NB4 (cell line): ENCODE data around the gene ACOXL.

Experiments
- DNase-seq: peaks from one replicate; pipeline ENCODE4 v3.0.0; 2010; ENCODE audit warnings: low read depth
- H3K4me3 ChIP-seq: one replicate; pipeline ENCODE4 v1.5.1; 2011; ENCODE audit warnings: mild to moderate bottlenecking, low read depth, low read length, moderate library complexity
- CTCF ChIP-seq: IDR thresholded peaks from one replicate; pipeline ENCODE4 v1.5.1; 2012; ENCODE audit warnings: low read depth, low read length
- MYC ChIP-seq: IDR thresholded peaks from 2 replicates; pipeline ENCODE4 v1.6.1; 2011; ENCODE audit warnings: low read depth, low read length
- POLR2A ChIP-seq: IDR thresholded peaks from 2 replicates; pipeline ENCODE4 v1.6.1; 2011; ENCODE audit warnings: mild to moderate bottlenecking; ENCODE audit not compliant: insufficient read length; ENCODE audit errors: extremely low read depth
- TF ChIP-seq, protein P1 (sequence below): IDR thresholded peaks from 2 replicates; pipeline ENCODE4 v1.6.1; 2011; ENCODE audit warnings: low read depth, low read length

ACOXL gene

DNA sequence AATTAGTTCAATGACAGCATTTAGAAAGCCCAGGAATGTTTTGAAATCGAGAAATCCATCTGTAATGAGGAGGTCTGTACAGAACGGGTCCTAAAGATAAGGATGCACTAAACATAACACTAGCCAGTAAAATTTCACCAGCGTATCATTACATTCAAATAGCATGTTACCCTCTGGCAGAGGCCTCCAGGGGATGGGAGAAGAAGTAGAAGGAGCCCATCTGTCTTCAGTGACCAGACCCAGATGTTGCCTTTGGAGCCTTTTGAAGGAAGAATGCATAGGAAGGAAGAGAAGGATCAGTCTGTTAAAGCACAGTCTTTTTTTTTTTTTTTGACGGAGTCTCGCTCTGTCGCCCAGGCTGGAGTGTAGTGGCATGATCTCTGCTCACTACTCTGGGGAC, 302.2 kb downstream of the ACOXL start:
- TF ChIP-seq POLR2A (no peak), CTCF (no peak), MYC (no peak)
- no peak overlapping the region for H3K4me3 ChIP-seq
- no peak for DNase-seq

- TF ChIP-seq, protein P1, sequence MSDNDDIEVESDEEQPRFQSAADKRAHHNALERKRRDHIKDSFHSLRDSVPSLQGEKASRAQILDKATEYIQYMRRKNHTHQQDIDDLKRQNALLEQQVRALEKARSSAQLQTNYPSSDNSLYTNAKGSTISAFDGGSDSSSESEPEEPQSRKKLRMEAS: no peak
- TF ChIP-seq MYC: no peak
- TF ChIP-seq CTCF: no peak
- TF ChIP-seq POLR2A: no peak
- DNase-seq: peak; percentile 43
- no peak overlapping the region for H3K4me3 ChIP-seq
Observed at GRCh38 chr2:111035830-111036441, 303.6 kb downstream of the ACOXL start.

DNA sequence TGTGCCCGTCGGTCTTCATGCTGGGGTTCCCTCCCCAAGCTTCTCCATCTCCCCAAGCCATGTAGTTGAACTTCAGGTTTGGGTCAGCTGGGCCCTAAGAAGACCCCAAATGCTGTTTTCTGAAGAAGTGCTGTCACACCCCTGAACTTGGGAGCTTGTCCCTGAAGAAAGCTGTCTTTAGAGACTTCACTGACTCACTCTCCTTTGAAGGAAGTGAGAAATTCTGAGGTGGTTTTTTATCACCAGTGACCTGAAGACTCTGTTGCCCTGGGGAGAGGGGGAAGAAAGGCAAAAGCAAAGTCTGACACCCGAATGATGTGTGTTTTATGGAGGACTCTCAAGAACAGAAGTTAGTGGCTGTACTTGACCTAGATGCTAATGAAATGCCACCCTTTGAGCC, 304.8 kb downstream of the ACOXL start:
- TF ChIP-seq MYC: no peak
- TF ChIP-seq POLR2A: no peak
- TF ChIP-seq, protein P1: no peak
- TF ChIP-seq CTCF: no peak
- DNase-seq: peak; percentile 64
- H3K4me3 ChIP-seq: no peak overlapping the region

DNA sequence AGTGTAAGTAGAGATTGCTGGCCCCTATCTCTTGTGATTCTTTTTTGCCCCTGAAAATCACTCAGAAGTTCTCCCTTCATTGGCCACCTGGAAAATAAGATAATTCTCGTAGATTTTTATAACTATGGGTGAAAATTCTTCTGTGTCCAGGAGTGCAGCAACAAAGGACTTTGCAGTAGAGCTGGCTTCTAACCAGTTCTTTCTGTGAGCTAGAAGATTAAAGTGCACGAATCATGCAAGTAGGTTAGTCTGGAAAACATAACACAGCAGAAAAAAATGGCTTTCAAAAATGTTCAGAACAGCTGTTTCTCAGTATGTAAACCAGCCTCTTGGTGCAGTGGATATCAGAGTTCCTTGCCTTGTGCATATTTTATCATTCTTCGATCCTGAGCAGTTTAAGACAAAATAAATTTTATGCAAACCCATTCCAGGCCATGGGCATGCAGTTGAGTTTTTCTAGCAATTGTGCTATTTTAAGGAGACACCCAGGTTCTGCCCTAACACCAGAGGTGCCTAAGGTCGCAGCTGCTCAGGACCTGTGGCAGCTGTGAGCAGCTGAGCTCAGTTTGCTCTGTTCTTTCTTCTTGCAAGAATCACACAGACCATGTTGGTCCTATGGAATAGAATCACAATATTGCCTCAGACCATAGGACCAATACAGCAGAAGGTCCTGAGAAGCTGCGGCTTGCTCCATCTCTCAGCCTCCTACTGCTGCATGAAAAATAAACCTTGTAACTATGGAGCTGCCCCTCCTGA, 307.4 kb downstream of the ACOXL start:
- no peak for TF ChIP-seq MYC
- no peak for TF ChIP-seq CTCF
- TF ChIP-seq, protein P1: no peak
- no peak for TF ChIP-seq POLR2A
- no peak for DNase-seq
- H3K4me3 ChIP-seq: no peak overlapping the region

GRCh38 chr2:111041398-111042202, 309.2 kb downstream of the ACOXL start:
- DNase-seq: no peak
- TF ChIP-seq POLR2A (no peak), CTCF (no peak), MYC (no peak)
- TF ChIP-seq, protein P1: no peak
- H3K4me3 ChIP-seq: no peak overlapping the region
